Neural progenitor cell (in vitro differentiated cells): ENCODE measurements around the gene SF3A1.

Experiments used
- EZH2phosphoT487 ChIP-seq: fragments of 200-600 bp; sonication (generic); IDR thresholded peaks from 2 replicates; pipeline ENCODE4 v1.6.1; 2017; ENCODE audit warnings: antibody characterized with exemption
- TF ChIP-seq, protein P1 (sequence below): fragments of 200-600 bp; sonication (generic); IDR thresholded peaks from 2 replicates; pipeline ENCODE4 v1.5.1; 2017; ENCODE audit warnings: antibody characterized with exemption, mild to moderate bottlenecking

DNA sequence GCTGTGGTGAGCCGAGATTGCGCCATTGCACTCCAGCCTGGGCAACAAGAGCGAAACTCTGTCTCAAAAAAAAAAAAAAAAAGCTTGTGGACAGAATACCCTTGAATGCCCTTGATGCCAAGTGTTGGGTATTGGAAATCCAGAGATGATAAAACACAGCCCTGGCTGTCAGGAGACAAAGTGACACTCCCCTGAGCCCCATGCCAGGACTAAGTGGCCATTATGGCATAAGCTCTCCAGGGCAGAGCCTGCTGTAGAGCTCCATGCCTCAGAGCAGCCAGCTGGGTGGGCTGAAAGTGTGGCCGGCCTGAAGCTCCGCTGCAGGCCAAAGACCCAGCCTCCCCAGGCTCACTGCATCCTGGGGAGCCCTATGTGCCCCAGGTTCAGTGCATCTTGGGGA is 25.6 kb upstream of the SF3A1 start:
- TF ChIP-seq, protein P1, sequence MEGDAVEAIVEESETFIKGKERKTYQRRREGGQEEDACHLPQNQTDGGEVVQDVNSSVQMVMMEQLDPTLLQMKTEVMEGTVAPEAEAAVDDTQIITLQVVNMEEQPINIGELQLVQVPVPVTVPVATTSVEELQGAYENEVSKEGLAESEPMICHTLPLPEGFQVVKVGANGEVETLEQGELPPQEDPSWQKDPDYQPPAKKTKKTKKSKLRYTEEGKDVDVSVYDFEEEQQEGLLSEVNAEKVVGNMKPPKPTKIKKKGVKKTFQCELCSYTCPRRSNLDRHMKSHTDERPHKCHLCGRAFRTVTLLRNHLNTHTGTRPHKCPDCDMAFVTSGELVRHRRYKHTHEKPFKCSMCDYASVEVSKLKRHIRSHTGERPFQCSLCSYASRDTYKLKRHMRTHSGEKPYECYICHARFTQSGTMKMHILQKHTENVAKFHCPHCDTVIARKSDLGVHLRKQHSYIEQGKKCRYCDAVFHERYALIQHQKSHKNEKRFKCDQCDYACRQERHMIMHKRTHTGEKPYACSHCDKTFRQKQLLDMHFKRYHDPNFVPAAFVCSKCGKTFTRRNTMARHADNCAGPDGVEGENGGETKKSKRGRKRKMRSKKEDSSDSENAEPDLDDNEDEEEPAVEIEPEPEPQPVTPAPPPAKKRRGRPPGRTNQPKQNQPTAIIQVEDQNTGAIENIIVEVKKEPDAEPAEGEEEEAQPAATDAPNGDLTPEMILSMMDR, result no peak
- TF ChIP-seq EZH2phosphoT487, result no peak
